ENCODE measurements around the gene OPCML. TPM values are rescaled to one million over a fixed set of nuclear protein-coding genes. Genes with fewer than 3 reads are reported as not detected.

OPCML gene
- total RNA-seq, 1 donor from 2014 or later = not detected

DNA sequence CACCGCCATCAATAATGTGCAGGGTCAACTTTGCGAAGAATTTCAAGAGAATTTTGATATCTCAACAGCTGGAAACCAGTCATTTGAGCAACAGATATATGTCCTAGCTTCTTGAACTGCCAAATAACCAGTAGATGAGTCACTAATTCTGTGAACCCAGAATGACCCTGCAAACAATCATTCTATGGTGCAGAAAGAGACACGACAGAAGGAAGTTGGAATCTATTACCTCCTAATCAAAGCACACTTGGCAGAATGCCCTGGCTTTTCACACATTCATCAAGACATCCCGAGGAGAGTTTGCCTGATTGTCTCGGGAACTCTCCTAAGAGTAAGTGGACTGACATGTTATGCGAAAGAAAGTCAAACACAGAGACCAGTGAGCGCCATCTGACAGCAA is 621.1 kb downstream of the OPCML start:
- DNase-seq (ENCODE audit: extremely low spot score in 2 of 2) = no peak
- TF ChIP-seq POLR2AphosphoS5 (IDR thresholded peaks at IDR 0.05; ENCODE audit: insufficient read depth in 1 of 2, low read depth in 1 of 2) (no peak), POLR2A (IDR thresholded peaks at IDR 0.05) (no peak)
- TF ChIP-seq, protein P1, sequence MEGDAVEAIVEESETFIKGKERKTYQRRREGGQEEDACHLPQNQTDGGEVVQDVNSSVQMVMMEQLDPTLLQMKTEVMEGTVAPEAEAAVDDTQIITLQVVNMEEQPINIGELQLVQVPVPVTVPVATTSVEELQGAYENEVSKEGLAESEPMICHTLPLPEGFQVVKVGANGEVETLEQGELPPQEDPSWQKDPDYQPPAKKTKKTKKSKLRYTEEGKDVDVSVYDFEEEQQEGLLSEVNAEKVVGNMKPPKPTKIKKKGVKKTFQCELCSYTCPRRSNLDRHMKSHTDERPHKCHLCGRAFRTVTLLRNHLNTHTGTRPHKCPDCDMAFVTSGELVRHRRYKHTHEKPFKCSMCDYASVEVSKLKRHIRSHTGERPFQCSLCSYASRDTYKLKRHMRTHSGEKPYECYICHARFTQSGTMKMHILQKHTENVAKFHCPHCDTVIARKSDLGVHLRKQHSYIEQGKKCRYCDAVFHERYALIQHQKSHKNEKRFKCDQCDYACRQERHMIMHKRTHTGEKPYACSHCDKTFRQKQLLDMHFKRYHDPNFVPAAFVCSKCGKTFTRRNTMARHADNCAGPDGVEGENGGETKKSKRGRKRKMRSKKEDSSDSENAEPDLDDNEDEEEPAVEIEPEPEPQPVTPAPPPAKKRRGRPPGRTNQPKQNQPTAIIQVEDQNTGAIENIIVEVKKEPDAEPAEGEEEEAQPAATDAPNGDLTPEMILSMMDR (IDR thresholded peaks at IDR 0.05) = no peak
- Histone ChIP-seq H3K27ac (no peak overlapping the region), H3K4me3 (no peak overlapping the region), H3K4me1 (no peaks in the 10 kb centered on the region), H3K27me3 (no peaks in the 10 kb centered on the region), H3K9me3 (no peaks in the 10 kb centered on the region), H3K36me3 (no peaks in the 10 kb centered on the region)
- intact Hi-C loops (cut with DNase I) = no loop called here

DNA sequence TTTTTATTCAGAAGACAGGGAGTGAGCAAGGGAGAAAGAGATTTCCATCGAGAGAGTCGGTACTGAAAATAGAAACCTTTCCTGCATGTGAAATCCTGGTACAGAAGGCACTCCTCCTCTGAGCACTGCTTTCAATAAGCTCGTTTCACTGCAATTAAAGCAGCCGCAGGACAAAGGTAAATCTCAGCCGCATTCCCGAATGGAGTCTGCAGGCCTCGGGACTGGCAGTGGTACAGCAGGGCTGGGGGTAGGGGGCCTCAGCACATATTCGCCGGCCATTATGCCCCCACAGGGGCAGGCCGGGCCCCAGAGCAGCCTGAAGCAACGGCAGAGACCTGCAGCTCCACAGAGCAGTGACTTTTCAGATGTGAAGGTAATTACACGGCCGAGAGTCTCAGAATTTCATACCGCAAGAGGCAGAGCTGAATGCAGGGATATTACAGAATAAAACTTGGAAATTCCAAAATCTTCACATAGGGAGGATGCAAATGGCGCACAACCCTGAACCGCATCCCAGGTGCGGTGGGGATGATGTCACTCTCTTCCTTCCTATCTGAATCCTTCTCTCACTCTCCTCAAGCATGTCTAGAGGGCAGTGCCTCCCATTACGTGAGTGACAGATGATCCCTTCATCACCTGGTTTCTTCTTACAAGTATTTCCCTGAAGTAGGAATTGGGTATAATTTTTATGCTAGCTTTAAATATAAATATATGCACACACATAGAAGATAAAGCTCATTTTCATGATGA is 622.1 kb downstream of the OPCML start:
- Histone ChIP-seq H3K9me3 (no peaks in the 10 kb centered on the region), H3K27ac (no peak overlapping the region), H3K36me3 (no peaks in the 10 kb centered on the region), H3K27me3 (no peaks in the 10 kb centered on the region), H3K4me1 (no peaks in the 10 kb centered on the region), H3K4me3 (no peak overlapping the region)
- TF ChIP-seq POLR2A (IDR thresholded peaks at IDR 0.05) = no peak
- TF ChIP-seq POLR2AphosphoS5 (IDR thresholded peaks at IDR 0.05; ENCODE audit: insufficient read depth in 1 of 2, low read depth in 1 of 2) = no peak
- TF ChIP-seq, protein P1 (IDR thresholded peaks at IDR 0.05) = no peak
- intact Hi-C loops (cut with DNase I) = no loop called here
- no peak for DNase-seq (ENCODE audit: extremely low spot score in 2 of 2)

DNA sequence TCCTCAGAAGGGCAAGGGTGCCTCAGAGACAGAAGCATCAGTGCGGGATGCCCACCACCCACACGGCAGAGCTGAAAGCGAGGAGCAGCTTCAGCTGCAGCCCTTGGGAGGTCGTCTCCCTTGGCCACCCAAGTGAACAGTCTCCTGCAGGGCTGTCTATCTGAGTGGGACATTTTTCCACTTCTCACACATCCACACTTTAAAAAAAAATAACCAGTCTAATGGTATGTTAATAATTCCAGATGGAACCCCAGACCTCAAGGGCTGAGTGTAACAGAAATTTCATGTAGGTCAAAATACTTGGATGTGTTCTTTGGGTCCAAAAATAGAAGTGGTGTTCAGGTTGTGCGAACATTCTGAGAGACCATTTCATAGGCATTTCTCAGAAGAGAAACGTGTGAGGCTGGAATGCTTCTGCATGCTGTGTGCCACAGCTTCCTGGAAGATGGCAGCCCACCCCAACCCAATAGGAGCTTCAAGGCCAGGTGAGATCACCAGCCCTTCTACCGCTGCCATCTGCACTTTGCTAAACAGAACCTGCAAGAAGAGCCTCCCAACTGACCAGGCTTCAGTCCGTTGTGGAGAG is 623.2 kb downstream of the OPCML start:
- no peak for DNase-seq (ENCODE audit: extremely low spot score in 2 of 2)
- Histone ChIP-seq H3K4me1 (no peaks in the 10 kb centered on the region), H3K36me3 (no peaks in the 10 kb centered on the region), H3K9me3 (no peaks in the 10 kb centered on the region), H3K27me3 (no peaks in the 10 kb centered on the region), H3K27ac (no peak overlapping the region), H3K4me3 (no peak overlapping the region)
- intact Hi-C loops (cut with DNase I) = no loop called here
- TF ChIP-seq, protein P1 (IDR thresholded peaks at IDR 0.05) = no peak
- TF ChIP-seq POLR2A (IDR thresholded peaks at IDR 0.05) (no peak), POLR2AphosphoS5 (IDR thresholded peaks at IDR 0.05; ENCODE audit: insufficient read depth in 1 of 2, low read depth in 1 of 2) (no peak)

DNA sequence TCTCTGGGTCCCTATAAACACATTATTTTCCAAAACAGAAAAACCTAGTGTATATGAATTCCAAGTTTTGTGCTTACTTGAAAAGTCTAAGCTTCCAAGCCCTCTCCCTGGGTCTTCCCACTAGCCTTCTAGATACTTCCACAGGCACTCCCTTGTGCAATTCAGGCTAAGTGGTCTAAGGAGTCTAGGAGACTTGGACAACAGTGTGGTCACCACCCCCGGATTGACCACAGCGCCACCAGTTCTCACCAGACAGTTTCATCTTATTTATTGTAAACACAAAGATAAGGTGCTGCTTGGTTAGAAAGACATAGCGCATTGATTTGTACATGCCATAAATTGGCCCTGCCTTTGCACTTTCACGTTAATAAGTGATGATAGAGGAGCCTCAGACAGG is 623.9 kb downstream of the OPCML start:
- Histone ChIP-seq H3K4me1 (no peaks in the 10 kb centered on the region), H3K9me3 (no peaks in the 10 kb centered on the region), H3K36me3 (no peaks in the 10 kb centered on the region), H3K4me3 (no peak overlapping the region), H3K27me3 (no peaks in the 10 kb centered on the region), H3K27ac (no peak overlapping the region)
- intact Hi-C loops (cut with DNase I) = no loop called here
- TF ChIP-seq, protein P1 (IDR thresholded peaks at IDR 0.05) = no peak
- no peak for TF ChIP-seq POLR2AphosphoS5 (IDR thresholded peaks at IDR 0.05; ENCODE audit: insufficient read depth in 1 of 2, low read depth in 1 of 2)
- DNase-seq (ENCODE audit: extremely low spot score in 2 of 2) = no peak

All from vagina (tissue), 2 donors.